ENCODE results near the gene MYO18B.

- TF ChIP-seq RAD21 (IDR thresholded peaks at IDR 0.05; ENCODE audit: low read depth) (no peak), EP300 (IDR thresholded peaks at IDR 0.05; ENCODE audit: borderline replicate concordance) (no peak), REST (IDR thresholded peaks at IDR 0.05; ENCODE audit: low read depth) (no peak), TAF1 (IDR thresholded peaks at IDR 0.05; ENCODE audit: low read depth) (no peak), EGR1 (IDR thresholded peaks at IDR 0.05) (no peak), MAX (IDR thresholded peaks at IDR 0.05) (no peak), CREB1 (IDR thresholded peaks at IDR 0.05; ENCODE audit: low read depth) (no peak), USF1 (IDR thresholded peaks at IDR 0.05) (no peak), TEAD4 (IDR thresholded peaks at IDR 0.05) (no peak), CEBPB (IDR thresholded peaks at IDR 0.05) (no peak), YY1 (IDR thresholded peaks at IDR 0.05; ENCODE audit: low read depth) (no peak), TCF12 (IDR thresholded peaks at IDR 0.05; ENCODE audit: low read depth) (no peak), FOXM1 (IDR thresholded peaks at IDR 0.05; ENCODE audit: borderline replicate concordance, low read depth) (no peak), ZBTB7A (IDR thresholded peaks at IDR 0.05; ENCODE audit: low read depth) (no peak)
These were observed 46.8 kb upstream of the MYO18B start for GRCh38 chr22:25695146-25695545.
